ENCODE results near the gene RPSA.
A peak's percentile ranks its signal among the peaks of the same experiment; 100 is the strongest.
"Not testable (repeated sequence)": the region's sequence is repeated elsewhere in the genome, so short reads cannot be mapped to it uniquely, and the experiment has no call there.

Gene RPSA

GRCh38 chr3:39406368-39407258 is at the start of gene RPSA:
Gene RPSA, plus strand, starts transcription at chr3:39406720. Its CDS starts 934 bp downstream, at chr3:39407654.
- peak; percentile 98 for DNase-seq

DNA sequence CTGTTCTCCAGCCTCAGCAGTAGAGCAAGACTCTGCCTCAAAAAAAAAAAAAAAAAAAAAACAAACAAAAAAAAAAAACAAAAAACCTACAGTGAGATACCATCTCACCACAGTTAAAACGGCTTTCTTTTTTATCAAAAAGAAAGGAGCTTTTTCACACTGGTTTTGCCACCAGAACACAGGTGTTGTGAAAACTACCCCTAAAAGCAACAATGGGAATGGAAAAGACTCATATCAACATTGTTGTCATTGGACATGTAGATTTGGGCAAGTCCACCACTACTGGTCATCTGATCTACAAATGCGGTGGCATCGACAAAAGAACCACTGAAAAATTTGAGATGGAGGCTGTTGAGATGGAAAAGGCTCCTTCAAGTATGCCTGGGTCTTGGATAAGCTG is 48.2 kb upstream of the RPSA start:
- no peak for DNase-seq

DNA sequence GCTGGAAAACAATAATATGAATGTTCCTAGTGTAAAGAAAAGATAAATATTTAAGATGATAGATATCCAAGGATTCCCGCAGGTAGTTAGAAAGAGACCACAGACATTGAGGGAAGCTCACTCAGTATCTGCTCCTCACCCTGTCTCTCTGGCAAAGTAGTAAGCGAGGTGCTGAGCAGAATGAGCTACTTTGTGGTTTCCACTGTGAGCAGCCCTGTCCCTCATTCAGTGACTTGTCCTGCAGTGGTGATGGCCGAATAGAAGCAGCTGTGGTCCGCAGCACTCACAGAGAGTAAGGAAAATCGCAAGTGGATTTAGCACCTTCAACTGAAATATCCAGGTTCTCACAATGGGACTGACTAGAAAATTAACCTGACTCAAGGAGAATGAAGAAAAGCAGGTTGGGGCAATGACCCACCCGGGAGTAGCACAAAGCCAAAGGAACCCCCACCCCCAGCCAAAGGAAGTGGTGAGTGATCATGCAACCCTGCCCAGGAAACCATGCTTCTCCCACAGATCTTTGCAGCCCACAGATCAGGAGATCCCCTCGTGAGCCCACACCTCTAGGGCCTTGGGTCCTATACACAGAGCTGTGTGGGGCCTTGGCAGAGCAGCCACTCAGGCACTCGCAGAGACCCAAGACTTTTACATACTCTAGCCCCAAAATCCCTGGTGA is 45.1 kb upstream of the RPSA start:
- DNase-seq, result no peak

DNA sequence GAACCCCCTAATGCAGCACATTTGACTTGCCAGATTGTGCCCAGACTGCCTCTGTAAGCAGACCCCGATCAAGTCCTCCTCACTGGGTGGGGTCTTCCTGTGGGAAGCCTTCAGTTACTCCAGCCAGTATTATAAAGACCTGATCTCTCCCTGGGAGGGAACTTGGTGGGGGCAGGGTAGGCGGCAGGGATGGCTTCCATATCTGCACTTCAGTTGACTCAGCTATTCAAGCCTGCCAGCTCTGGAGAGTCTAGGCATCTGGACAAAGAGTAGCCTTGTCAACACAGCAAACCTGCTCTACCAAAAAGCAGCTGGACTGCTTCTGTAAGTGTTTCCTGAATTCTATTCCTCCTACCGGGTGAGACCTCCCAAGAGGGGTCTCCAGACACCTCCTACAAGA is 44.3 kb upstream of the RPSA start:
- no peak for DNase-seq

DNA sequence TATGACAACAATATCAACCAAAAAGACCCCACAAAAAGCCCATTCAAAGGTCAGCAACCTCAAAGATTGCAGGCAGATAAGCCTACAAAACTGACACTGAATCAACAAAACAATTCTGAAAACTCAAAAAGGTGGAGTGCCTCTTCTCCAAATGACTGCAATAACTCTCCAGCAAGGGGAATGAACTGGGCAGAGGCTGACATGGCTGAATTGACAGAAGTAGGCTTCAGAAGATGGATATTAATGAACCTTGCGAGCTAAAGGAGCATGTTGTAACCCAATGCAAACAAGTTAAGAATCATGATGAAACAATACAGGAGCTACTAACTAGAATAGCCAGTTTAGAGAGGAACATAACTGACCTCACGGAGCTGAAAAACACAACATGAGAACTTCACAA is 43.7 kb upstream of the RPSA start:
- DNase-seq, result no peak

- DNase-seq, result not testable (repeated sequence)
Measured at GRCh38 chr3:39370450-39370849, 36.1 kb upstream of the RPSA start.

DNA sequence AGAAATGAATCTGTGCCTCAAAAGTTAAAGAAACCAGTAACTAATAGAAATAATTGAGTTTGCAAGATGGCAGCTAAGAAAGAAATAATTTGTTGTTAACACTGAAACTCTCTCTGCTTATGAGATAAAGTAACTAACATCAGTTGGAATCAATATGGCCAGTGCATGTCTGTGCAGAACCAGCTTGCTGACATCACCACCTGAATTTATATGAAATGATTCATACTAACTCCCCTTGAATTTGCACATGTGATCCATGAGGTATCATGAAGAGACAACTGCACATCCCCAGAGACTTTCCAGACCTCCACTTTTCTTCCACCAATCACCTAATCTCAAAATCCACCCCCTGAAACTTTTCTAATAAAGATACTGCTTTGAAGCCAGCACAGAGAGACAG is 33.7 kb upstream of the RPSA start:
- DNase-seq, result no peak

GRCh38 chr3:39376959-39377634 is 29.4 kb upstream of the RPSA start:
- no peak for DNase-seq

DNA sequence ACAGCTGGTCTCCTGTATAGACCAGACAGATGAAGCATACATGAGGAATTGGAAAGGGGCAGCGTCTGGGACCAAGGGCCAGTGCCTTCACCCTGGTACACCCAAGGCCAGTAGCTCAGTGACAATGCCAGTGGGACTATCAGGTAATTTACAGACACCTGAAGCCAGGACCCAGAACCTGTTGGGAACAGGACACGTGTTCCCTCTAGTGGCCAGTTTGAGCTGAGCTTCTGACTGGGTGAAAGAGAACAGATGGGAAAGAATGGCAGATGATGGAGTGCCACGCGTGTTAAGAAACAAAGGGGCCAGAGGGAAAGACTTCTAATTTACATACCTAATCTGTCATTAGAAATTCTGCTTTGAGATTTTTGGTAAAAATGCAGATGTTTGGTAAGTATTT is 28.4 kb upstream of the RPSA start:
- DNase-seq, result peak; percentile 26

GRCh38 chr3:39378957-39379777 is 27.4 kb upstream of the RPSA start:
- DNase-seq, result no peak

GRCh38 chr3:39379778-39380155 is 26.8 kb upstream of the RPSA start:
- no peak for DNase-seq

DNA sequence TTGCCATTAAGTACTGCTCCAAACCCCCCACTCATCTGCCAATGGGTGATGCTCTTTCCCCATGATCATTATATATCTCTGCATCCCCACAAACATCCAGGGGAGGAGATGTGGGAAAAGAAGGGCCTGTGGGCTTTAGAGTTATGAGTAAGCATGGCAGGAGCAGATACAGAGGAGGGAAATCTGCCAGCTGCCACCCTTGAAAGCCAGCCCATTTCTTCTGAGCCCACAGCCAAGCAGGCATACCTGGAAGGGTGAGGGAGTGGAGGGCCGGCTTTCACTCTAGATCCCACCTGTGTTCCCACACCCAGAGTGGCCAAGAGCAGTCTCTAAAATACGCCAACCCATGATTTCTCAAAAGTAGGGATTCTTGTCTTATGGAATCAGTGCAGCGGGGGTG is 25.1 kb upstream of the RPSA start:
- DNase-seq, result no peak

- DNase-seq, result peak; percentile 85
Measured at GRCh38 chr3:39383045-39383880, 23.3 kb upstream of the RPSA start, which contains the start of gene SLC25A38. Gene SLC25A38, plus strand, starts transcription at chr3:39383370. Its CDS starts 355 bp downstream, at chr3:39383725.

GRCh38 chr3:39383881-39384664 is 22.4 kb upstream of the RPSA start:
- peak; percentile 93 for DNase-seq

- DNase-seq, result no peak
Measured at GRCh38 chr3:39384665-39385000, 21.9 kb upstream of the RPSA start.

DNA sequence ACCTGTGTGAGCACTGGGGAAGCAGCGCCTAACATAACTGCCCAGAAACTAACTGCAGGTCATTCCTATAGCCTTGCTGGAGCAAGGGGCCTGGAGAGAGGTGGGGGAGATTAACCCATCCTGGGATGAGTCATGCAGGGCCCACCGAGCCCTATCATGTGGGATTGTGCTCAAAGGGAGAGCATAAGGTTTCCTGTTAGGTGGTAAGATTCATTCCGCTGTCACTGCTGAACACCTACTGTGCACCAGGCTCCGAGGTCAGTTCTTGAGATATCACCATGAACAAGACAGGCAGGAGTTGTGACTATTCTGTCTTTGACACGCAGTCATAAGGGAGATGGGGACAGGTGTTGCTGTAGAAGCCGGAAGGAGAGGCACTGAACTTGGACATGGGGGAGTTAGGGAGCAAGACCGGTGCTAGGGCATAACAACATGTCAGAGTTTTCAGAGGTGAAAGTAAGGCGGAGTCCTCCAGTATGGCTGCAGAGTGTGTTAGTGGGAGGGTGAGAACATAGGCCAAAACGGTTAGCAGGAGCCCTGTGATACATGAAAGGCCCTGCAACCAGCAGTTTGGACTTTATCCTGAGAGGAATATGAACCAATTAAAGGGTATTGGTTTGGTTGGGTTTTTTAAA is 20.9 kb upstream of the RPSA start:
- DNase-seq, result no peak

GRCh38 chr3:39386318-39386717 is 20.2 kb upstream of the RPSA start:
- no peak for DNase-seq

DNA sequence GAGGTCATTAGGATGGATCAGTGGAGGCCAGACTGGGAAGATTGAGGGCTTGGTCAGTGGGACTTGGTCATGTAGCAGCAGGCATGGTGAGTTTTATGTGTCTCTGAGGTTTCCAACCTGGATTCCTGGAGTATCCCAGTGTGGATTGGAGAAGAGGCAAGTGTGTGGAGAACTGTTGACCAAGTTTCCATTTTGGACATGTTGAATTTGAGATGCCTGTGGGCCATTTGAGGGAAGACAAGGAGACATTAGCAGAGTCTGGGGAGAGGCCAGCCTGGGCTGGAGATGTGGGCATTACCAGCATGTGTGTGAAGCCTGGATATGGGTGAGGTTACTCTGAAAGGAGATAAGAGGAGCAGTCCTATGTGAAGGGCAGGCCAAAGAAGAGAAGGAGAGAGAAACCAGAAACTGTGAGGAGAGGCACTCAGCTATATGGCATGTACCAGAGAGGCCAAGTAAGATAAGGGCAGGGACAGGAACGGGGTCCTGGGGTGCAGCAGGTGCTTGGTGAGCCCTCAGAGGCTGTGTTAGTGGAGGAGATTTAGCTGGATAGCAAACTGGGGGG is 19.0 kb upstream of the RPSA start:
- no peak for DNase-seq

- DNase-seq, result no peak
Measured at GRCh38 chr3:39388153-39388552, 18.4 kb upstream of the RPSA start.

DNA sequence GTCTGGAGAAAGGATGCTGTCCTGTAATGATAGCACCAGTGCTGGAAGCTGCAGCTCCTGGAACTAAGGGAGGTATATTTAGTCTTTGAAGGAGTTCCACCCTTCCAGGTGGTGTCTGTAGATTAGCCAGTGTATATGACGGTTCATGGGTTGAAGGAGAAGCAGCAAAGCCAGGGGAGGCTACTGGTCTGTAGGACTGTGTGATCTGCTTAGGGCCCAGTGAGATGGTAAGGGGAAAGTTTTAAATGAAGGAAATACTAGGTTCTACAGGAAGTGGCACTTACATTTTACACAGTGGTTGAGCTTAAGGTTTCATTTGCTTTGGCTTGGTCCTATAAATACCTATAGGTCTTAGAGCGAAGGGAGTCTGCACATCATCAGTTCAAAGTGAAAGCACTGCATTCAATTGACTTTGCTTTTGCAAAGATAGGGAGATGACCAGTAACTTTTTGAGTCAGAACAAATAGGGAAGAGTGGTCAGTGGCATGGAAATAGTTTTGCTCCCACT is 17.7 kb upstream of the RPSA start:
- no peak for DNase-seq
